Stimulated activated CD8-positive, alpha-beta memory T cell treated with anti-CD3 and anti-CD28 coated beads, Interleukin-12 subunit alpha, Interleukin-12 subunit beta, amount 100 ng/mL, for 1 hour (primary cell): ENCODE measurements around the gene BRD7.
"Not testable (repeated sequence)": the region's sequence is repeated elsewhere in the genome, so short reads cannot be mapped to it uniquely, and the experiment has no call there.

Experiments
- DNase-seq: peaks from one replicate; pipeline ENCODE4 v3.0.0-alpha.2; 2020; ENCODE audit warnings: low read depth

BRD7 gene

DNA sequence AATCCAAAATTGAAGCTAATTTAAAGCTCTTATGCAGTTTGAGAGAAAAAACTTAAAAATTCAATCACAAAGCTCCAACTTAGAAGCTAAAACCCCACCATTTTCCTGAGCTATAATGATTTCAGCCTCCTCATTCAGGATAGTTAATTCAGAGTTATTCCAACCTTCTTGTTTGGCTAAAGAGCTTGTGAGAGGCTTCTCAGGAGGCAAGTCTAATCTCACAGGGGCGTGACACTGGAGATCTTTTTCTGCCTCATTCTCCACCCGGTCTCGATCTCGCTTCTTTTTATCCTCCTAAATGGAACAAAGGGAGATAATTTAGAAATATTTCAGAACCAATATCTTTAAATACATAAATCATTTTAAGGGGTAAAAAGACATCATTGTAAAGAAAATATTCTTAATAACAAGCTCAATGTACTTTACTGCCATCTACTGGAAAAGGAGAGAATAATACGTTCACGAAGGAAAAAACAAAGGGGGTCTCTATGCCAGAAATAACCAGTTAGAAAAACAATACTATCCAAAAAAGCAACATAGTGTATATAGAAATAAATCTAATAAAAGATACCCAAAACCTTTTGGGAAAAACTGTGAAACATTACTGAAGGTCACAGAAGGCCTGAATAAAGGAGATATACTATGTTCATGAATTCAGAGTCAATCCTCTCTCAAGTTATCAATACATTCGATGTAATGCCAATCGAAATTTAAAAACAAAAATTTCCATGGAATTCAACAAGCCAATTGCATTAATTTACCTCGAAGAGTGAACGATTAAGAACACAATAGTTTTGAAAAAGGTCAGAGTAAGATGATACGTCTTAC, 13.9 kb downstream of the BRD7 start:
- DNase-seq = no peak

DNA sequence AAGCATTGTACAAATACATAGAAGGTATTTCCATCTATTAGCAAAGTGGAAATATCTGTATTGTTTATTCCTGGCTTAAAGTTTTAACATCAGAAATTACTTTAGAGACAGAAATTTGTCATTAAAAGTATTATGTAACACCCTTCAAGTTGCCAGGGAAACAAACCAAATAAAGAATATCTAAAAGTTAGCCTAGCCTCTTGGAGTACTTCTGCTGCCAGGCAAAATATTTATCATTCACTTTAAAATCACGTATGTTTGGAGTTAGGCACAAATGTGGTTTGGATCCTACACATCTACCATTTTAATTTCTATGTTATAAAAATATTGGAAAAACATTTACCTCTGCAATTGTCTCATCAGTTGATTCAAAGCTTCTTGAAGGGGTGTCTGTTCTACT, 14.7 kb downstream of the BRD7 start:
- no peak for DNase-seq

DNA sequence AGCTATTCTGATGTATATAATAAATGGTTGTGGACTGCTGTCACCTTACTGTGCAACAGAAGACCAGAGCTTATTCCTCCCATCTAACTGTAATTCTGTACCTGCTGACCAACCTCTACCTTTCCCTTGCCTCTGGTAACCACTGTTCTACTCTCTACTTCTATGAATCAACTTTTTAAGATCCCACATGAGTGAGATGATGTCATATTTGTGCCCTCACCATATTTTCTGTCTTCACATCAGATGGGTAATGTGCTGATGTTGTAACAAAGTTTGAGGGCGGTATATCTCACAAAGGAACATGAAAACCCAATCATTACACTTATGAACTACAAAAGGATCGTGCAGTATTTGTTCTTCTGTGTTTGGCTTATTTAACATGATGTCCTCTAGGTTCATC, 16.8 kb downstream of the BRD7 start:
- no peak for DNase-seq

DNA sequence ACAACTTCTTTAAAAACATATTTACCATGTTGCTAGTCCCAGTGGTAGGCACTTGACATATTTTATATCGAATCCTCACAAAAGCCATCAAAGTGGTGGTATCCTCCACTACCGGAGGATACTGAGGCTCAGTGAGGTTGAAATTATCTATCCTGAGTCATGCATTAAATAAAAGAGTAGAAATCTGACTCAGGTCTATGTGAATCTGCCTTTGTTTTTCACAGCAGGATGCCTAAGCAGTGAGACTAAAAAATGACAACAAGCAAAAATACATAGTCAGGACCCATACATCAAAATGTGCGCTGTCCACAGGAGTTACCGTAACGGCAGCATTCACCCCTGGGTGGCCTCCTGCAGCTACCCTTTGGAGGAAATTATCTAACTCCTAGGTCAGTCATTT, 17.7 kb downstream of the BRD7 start:
- DNase-seq = no peak

DNA sequence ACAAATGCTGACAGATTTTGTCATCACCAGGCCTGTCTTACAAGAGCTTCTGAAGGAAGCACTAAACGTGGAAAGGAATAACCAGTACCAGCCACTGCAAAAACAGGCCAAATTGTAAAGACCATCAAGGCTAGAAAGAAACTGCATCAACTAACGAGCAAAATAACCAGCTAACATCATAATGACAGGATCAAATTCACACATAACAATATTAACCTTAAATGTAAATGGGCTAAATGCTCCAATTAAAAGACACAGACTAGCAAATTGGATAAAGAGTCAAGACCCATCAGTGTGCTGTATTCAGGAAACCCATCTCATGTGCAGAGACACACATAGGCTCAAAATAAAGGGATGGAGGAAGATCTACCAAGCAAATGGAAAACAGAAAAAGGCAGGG, 23.6 kb downstream of the BRD7 start:
- not testable (repeated sequence) for DNase-seq

DNA sequence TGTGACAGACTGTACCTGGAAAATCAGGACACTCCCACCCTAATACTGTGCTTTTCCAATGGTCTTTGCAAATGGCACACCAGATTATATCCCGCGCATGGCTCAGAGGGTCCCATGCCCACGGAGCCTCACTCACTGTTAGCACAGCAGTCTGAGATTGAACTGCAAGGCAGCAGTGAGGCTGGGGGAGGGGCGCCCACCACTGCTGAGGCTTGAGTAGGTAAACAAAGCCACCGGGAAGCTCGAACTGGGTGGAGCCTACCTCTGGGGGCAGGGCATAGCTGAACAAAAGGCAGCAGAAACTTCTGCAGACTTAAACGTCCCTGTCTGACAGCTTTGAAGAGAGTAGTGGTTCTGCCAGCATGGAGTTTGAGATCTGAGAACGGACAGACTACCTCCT, 25.2 kb downstream of the BRD7 start:
- DNase-seq = not testable (repeated sequence)

DNA sequence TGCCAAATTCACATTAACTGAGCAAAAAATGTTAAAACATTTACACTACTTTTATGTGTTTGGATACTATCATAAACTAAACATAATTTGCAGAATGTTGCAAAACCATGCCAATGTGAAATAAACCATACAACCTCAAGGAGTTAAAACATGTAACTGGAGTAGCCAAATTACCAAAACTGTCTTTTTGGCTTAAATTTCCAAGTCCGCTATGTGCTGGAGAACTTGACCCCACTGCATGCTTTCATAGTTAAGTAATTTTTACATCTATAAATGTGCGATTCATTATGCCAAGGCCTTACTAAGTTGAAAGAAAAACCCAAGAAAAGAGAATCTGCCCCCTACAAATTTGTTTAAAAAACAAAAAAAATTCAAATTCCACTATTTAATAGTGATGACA, 28.2 kb downstream of the BRD7 start:
- no peak for DNase-seq

DNA sequence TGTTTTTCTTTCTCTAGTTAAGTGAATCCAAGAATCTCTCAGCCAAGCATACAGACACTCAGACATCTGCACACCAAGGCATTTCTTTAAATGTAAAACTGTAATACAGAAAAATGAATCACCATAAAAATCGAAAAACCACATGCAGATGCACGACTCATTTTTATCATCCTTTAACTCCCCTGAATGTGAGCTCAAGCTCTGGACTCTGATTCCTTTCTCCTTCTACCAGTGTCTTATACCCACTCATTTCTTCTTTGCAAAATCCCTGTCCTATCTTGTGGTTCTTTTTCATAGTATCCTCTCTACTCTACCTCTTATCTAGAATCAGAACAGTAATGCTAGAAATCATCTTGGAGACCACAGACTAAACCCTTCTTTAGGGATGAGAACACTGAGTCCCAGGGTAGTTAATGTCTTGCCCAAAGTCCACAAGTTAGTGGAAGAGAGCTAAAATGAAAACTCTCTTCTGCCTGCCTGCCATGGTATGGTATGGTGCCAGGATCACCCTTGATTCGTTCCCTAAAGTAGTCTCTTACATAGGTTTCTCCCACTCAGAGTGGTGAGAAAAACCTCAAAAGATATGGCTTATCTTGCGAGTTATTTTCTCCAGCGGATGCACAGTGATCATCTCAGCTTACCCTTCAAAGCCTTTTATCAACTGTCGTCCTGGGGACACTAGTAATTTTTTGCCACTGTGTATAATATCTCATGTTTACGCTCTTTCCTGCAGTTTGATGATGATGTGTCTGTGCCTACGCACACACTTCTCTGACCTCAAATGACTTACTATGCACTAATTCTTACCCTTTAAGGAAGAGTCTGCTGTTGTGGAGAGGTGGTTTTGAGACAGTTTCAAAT, 30.2 kb downstream of the BRD7 start:
- DNase-seq = no peak

DNA sequence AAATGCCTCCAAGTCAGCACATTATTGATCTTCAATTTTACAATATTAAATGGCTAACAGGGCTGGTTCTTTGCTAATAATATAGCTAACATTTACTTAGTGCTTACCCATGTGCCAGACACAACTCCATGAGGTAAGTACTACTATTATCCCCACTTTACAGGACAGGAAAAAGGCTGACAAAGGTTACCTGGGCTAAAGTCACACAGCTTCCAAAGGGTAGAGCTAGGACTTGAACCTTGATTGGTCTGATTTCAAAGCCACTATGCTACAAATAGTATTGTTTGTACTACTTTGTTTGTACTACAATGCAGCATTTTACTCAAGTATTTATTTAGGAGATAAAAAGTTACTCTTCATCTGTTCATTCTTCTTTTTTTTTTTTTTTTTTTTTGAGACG, 31.9 kb downstream of the BRD7 start:
- no peak for DNase-seq

DNA sequence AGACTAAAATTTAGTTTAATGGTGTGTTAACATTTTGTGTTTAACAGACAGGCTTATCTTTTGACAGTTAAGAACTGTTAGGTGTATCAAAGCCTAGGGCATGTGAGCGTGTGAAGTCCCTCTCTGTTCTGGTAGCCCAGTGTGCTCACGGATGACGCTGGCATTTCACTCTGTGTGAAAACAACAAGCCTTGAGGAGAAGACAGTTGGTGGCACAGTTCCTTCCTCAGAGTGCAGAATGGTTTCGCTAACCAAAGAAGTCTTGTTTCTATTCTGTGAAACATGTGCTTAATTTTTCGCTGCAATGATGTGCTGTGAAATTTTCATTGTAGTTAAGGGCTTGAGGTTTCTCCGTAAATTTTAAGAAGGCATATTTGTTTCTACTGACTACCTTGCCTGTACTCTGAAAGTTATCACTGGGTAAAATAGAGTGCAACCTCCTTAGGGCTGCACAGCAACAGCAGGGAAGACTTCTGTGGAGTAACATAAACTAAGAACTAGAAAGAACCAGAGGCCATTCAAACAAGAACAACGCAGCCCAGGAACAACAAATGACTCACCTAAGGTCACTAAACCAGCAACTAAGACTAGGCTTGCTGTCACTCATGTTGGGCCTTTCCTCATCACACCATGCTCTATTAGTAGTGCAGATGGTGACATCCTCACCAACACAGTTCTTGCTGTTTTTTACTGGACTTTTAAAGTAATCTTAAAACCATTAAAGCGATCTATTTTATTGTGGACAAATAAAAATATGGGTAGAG, 33.4 kb downstream of the BRD7 start:
- no peak for DNase-seq

DNA sequence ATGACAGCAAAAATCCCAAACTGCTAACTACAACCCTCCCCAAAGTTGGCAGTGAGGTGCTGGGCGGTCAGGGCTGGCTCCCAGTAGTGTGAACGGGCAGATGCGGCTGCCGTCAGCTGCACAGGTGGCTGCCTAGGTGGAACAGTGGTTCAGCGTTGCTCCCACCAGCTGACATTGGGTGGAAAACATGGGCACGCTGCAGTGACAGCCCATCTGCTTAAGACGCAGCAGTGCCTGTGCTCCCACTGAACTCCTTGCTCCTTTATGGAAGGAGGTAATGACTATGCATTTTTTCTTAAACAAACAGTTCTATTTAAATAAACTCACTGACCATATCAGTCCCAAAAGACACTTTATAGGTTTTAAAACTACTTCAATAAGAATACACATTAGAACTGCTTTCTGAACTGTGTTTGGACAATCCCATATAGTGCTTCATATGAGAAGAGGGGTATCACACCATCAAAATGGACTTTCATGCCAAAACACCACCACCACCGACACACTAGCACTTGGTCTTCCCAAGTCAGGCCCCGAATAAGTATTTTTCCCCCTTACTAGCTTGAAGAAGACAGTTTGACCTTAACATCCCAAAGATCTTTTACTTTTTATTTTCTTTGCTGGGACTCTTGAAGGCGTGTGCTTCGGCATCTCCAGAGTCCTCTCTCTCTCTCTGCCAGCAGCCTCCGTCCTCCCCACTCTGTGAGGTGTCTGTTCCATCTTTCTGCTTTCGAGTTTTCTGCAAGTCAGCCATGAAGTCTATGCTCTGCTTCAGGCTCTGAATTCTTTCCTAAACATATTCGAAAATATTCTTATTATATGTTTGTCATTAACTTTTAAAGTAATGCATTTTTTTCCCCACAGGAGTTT, 34.4 kb downstream of the BRD7 start:
- DNase-seq = no peak

DNA sequence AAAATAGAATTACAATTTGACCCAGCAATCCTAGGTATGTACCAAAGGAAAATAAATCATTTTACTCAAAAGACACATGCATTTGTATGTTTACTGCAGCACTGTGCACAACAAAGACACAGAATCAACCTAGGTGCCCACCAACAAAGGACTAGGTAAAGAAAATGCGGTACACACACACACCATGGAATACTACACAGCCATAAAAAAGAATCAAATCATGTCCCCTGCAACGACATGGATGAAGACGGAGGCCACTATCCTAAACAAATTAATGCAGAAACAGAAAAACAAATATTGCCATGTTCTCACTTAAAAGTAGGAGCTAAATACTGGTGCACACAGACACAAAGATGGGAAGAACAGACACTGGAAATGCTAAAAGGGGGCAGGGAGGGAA, 36.2 kb downstream of the BRD7 start:
- no peak for DNase-seq

DNA sequence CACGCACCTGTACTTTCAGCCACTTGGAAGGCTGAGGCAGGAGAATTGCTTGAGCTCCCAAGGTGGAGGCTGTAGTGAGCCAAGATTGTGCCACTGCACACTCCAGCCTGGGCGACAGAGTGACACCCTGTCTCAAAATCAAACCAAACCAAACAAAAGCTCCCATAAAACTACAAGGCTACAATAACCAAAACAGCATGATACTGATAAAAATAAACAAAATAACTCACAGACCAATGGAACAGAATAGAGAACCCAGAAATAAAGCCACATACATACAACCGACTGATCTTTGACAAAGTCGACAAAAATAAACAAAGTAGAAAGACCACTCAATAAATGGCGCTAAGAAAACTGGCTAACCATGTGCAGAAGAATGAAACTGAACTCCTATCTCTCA, 37.2 kb downstream of the BRD7 start:
- DNase-seq = no peak

DNA sequence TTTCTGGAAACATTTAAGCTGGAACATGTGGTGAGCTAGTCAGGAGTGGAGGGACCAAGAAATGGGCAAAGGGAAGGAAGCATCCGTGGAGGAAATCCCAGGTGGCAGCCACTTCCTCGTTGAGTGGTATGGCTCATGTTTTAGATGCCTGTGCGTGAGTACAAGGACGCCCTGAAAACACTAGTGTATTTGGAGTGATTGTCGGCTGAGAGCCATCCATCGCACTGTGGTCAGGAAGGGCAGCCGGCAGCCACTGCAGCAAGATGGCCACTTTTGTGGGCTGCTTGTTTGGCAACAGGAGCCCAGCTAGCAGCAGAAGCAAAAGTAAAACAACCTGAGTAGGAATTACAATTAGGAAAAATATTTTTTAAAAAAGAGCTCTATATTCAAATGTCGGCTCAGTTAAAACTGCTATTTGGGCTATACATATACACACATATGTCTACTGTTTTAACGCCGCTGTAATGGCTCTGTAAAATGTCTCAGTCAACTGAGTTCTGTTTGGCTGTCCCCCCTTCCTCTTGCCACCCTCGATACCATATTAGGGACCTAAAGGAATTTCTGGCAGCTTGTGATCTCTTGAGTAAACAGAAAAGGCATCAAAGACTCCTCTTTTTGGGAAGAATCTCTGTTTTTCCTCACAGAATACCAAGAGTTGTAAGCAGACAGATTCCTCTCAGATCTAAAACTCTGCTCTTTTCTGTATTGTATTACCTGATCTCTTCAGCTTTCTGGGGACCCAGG, 39.2 kb downstream of the BRD7 start:
- no peak for DNase-seq

DNA sequence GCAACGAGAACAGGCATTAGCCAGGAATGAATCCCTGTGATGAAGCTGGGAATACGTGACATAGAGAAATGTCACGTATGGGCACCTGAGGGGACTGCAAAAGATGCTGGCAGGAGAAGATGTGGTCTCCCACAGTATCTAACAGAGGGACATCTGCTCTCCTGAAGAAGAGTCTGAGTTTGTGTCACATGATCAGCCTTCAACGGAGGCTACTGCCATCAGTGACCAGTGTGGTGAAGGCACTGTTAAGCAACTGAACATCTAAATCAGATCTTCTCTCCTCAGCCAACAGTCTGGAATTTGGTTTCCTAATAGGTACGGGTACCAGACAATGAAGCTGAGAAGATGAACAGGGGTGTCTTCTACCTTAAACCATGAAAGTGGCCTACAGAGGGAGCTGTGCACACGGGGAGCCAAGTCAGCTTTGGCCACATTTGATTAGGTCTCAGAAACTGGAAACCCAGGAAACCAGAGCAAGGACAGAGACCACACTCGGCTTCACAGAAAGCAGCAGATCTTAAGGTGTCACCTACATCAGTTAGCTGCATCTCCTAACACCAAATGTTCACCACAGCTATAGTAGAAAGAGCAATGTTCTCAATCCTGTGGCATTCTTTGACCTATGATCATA, 41.8 kb downstream of the BRD7 start:
- DNase-seq = peak; percentile 33

DNA sequence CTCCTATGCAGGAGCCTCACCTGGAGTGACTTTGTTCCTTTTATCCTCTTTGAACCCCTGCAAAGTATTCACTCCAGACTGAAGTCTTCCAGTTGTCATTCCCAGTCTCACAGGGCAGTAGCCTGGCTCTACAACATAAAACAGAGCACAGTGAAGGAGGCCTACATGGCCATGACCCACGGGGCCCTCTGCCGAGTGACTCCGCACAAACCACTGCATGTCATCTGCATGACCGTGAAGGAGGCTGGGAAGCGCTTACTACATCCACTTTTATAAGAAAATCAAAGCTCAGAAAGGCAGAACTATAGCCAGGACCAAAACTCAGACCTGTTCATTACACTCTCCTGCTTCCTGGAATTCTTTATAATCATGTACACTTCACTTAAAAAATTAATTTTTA, 42.5 kb downstream of the BRD7 start:
- DNase-seq = no peak

DNA sequence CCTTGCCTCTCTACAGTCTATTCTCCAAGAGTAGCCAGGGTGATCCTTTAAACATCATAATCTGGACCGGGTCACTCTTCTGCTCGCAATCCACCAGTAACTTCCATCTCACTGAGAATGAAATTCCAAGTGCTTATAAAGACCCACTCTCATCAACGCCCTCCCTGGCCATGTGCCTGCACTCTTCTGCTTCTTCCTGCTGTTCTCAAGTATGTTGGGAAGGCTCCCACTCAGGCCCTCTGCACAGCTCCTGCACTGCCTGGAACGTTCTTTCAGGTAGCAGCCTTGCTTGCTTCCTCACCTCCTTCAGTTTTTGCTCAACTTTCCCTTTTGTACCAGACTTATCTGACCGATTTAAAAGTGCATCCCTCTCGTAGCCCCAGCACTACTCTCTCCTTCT, 44.4 kb downstream of the BRD7 start:
- no peak for DNase-seq

DNA sequence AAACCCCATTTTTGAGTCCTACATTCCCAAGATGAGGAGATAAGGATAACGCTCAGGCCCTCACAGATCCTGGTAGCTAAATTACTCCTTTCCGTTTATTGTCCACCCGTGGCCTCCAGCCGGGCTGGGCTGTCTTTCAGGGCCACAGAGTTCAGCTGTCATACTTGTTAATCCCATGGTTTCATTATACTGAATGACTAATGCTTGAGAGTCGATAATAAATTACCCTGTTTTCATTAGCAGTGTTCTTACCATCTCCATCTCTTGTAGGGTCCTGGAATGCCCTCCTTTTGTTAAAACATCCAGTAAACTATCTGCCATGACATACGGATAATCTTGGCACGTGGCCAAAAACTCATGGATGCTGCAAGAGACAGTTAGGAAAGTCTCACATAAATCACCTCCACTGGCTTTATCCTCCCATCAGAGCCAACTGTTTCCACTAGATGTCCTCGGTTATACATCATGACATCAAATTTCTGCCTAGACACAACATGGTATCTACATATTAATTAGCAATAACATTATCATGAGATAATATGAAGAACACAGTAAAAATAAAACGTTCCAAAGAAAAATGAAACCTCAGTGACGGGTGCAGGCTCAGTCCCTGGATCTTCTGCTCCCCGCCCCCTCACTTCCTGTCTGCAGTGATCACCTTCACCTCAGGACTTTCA, 45.3 kb downstream of the BRD7 start:
- no peak for DNase-seq

DNA sequence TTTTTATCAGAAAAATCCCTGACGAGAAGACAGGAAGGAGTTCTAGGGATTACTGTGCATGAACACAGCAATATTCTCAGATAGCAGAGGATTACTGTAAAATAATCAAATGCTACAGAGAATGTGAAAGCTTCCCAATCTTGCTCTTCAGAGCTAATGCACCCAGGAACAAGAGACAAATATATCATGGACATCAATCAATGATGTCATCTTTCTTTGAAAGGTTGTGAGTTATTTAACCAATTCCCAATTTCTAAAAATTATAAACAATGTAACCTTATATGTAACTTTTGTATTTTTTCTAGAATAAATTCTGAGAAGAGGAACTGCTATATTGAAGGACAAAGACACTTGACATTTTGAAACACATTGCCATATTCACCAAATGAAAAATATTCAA, 46.5 kb downstream of the BRD7 start:
- no peak for DNase-seq

DNA sequence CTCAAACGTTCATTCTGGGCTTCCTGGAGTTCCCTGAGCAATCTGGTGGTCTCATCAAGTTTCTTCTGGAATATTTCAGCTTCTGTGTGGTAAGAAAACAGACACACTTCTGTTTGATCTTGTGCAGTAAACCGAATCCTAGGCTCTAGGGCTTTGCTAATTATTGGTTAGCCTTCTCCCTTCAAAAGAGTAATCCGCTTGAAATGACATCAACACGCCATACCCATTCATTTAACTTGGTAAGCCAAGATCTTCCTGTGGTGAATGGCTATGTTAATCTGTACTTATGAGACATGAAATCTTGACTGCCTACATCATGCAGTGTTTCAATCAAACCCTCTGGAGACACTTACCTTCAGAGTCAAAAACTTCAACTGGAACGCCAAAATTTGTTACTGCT, 48.5 kb downstream of the BRD7 start:
- no peak for DNase-seq
